Smooth muscle cell of the coronary artery (primary cell): ENCODE measurements around the gene NRG4. TPM values are rescaled to one million over a fixed set of nuclear protein-coding genes. Genes with fewer than 3 reads are reported as not detected.

ENCODE experiments used
- total RNA-seq: library from RNA; depleted of rRNA; stranded (reverse); fragments of >200 nt; gene quantifications from 2 replicates; pipeline ENCODE4 v1.2.3, GENCODE V29; 2014; ENCODE audit warnings: low replicate concordance

The NRG4 gene, protein sequence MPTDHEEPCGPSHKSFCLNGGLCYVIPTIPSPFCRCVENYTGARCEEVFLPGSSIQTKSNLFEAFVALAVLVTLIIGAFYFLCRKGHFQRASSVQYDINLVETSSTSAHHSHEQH
- total RNA-seq, result not detected in 2 replicates

DNA sequence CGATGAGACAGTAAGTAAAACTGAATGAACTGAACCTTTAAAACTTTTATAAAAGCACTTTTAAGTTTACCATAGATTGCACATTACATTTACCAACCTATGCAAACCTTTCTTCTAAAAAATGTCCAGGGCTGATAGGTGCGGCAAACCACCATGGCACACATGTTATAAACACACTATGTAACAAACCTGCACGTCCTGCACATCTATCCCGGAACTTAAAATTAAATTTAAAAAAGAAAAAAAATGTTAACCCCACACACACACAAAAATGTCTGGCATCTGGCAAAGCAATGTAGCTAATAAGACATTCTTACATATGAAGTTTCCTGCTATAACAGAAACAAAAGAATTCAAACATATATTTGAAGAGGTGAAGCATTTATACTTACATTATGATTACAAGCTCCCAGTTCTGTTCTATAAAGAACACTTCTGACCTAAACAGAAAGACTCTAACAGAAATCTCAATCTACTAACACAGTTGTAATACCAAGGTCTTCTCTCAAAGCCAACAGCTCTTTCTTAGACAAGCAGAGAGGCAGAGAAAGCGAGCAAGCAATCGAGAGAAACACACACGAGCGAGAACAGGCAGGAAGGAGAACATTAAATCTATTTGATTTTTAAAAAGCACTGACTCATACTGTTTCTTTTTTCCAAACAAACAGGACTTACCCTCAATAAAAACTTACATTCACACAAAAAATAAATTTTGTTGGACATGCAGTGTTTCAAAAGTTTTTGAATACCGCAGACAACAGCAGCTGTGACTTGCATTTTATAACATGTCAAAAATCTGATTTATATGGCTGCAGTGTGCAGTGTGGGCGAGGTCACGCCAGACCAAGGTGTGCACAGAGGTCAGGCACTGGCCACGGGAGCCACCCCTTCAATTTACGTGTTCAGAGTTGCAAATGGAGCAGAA, at the start of gene NRG4:
Gene NRG4 (minus strand): TSS at position 798 of the 925 bp plus-strand sequence. CDS start 1,194 bp downstream, outside the sequence.

DNA sequence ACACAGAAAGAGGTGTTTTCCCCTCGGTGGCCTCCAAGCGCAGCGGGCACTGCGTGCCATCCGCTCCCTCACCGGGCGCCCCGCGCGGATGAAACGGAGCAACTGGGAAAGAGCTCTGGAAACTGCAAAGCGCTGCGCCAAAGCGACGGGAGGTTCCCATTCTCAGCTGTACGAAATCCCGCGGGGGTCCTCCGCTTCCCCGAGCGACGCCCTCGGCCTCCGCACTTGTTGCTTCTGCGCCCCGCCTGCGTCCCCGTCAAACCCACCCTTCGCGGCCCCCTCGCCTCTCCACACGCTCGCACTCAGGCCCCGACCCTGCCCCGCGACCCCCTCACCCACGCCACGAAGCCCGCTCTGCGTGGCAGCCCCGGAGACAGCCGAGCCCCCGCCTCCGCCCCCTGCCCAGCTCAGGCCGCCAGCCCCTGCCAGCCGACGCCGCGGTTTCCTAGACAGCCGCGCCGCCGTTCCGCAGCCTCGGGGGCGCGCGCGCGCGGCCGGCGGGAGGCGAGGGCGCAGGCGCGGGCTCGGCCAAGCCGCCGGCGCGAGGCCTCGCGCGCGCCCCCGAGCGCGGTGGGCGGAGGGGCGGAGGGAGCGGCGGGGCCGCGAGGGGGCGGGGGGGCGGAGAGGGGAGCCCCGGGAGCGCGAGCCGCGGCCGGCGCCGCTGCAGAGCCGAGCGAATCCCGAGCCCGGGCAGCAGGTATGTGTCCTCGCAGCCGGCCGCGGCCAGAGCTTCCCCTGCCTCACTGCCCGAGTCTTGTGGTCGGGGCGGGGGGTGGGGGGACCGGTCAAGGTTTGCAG, 47.3 kb upstream of the NRG4 start, which contains the start of gene TMEM266:
Gene TMEM266 (plus strand): TSS at position 666 of the 798 bp plus-strand sequence. CDS start 74,279 bp downstream, outside the sequence.

DNA sequence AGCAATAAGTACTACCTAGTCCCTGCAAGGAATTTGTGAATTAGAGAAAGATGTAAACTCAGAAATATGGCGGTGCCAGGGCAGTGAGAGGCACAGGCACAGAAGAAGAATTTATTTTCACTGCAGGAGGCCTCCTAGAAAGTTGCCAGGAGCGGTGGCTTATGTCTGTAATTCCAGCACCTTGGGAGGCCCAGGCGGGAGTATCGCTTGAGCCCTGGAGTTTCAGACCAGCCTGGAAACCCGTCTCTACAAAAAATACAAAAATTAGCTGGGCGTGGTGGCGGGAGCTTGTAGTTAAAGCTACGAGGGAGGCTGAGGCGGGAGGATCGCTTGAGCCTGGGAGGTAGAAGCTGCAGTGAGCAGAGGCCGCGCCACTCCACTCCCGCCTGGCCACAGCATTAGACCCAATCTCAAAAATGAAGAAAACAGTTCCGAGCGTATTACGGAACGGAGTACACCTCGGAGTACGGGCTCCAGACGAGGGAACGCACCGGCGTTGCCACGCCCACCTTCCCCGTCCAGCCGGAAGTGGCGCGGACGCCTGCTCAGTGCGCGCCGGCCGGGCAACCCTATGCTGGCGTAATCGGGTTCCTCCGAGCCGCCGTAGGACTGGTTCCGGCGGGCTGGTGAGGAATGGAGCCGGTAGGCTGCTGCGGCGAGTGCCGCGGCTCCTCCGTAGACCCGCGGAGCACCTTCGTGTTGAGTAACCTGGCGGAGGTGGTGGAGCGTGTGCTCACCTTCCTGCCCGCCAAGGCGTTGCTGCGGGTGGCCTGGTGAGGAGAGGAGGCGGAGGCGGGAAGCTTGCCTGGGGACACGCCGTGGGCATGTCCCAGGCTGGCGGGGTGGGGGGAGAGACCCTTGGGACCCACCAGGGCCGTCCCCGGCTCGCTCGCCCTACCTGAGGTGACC, 108.6 kb downstream of the NRG4 start, which contains the start of gene FBXO22:
Gene FBXO22 (plus strand): TSS at position 548 of the 909 bp plus-strand sequence. CDS start 86 bp downstream, at position 634.

Other genes with a start within 250 kb of the NRG4 start
- gene UBE2Q2, start 169.0 kb downstream of the NRG4 start, total RNA-seq, result 42.2 and 59.6 TPM in 2 replicates
- 67.9 and 84.4 TPM in 2 replicates for gene FBXO22, start 108.5 kb downstream of the NRG4 start, total RNA-seq
- 0.82 TPM in 1 of 2 replicates, not detected in the other for gene TMEM266, start 47.6 kb upstream of the NRG4 start, total RNA-seq